Thyroid gland (tissue), 4 donors: ENCODE results near the gene MUC2.

Source experiments
- POLR2A ChIP-seq, 2 donors: fragments of 450-650 bp; IDR thresholded peaks; one replicate each; pipeline ENCODE4 v1.6.1; 2017; ENCODE audit warnings: antibody characterized with exemption in 2 of 2, mild to moderate bottlenecking in 2 of 2, moderate library complexity in 1 of 2
- TF ChIP-seq, protein P1 (sequence below), 6 experiments: fragments of 200-600 bp in 3 of 6; fragments of 450-650 bp in 3 of 6; sonication (generic) in 3 of 6; IDR thresholded peaks; one replicate each; pipeline ENCODE4 v1.5.1; 2016 to 2019; ENCODE audit warnings: antibody characterized with exemption in 6 of 6, mild to moderate bottlenecking in 2 of 6, inconsistent platforms in 1 of 6, moderate library complexity in 1 of 6

DNA sequence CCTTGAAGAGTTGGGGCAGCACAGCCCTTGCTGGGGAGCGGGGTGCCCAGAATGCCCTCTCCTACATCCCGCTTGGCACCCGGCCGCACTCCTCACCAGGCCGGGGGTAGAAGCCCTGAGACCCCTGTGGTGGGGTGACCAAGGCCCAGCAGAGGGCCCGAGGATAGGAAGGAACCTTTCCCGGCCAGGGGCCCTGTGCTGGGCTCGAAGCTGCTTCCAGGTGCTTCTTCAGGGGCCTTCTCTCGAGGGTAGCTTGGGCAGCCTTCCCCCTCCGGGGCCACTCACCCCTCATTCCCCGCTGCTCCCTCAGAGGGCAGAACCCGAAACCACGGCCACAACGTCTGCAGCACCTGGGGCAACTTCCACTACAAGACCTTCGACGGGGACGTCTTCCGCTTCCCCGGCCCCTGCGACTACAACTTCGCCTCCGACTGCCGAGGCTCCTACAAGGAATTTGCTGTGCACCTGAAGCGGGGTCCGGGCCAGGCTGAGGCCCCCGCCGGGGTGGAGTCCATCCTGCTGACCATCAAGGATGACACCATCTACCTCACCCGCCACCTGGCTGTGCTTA lies 752 bp downstream of the MUC2 start:
- TF ChIP-seq, protein P1, sequence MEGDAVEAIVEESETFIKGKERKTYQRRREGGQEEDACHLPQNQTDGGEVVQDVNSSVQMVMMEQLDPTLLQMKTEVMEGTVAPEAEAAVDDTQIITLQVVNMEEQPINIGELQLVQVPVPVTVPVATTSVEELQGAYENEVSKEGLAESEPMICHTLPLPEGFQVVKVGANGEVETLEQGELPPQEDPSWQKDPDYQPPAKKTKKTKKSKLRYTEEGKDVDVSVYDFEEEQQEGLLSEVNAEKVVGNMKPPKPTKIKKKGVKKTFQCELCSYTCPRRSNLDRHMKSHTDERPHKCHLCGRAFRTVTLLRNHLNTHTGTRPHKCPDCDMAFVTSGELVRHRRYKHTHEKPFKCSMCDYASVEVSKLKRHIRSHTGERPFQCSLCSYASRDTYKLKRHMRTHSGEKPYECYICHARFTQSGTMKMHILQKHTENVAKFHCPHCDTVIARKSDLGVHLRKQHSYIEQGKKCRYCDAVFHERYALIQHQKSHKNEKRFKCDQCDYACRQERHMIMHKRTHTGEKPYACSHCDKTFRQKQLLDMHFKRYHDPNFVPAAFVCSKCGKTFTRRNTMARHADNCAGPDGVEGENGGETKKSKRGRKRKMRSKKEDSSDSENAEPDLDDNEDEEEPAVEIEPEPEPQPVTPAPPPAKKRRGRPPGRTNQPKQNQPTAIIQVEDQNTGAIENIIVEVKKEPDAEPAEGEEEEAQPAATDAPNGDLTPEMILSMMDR (IDR thresholded peaks at IDR 0.05): no peak
- no peak for TF ChIP-seq POLR2A (IDR thresholded peaks at IDR 0.05)
